GM21526 (cell line): Measurements from ENCODE around the gene TP73.

Experiments
- ATAC-seq: cut with Tn5 transposase; IDR thresholded peaks from one replicate; pipeline ENCODE4 v1.9.1; 2021; ENCODE audit warnings: moderate library complexity; ENCODE audit not compliant: unreplicated experiment, low FRiP score

Gene TP73

GRCh38 chr1:3670823-3671265 lies 18.5 kb downstream of the TP73 start:
- no peak for ATAC-seq

GRCh38 chr1:3671371-3672180 lies 19.3 kb downstream of the TP73 start:
- ATAC-seq: no peak

GRCh38 chr1:3672231-3672970 lies 20.1 kb downstream of the TP73 start:
- no peak for ATAC-seq

GRCh38 chr1:3672971-3673361 lies 20.6 kb downstream of the TP73 start:
- no peak for ATAC-seq

GRCh38 chr1:3673381-3674099 lies 21.2 kb downstream of the TP73 start:
- no peak for ATAC-seq

- ATAC-seq: no peak
Measured at GRCh38 chr1:3674100-3675094, 22.1 kb downstream of the TP73 start.

GRCh38 chr1:3675436-3675835 lies 23.1 kb downstream of the TP73 start:
- no peak for ATAC-seq

GRCh38 chr1:3676581-3677470 lies 24.5 kb downstream of the TP73 start:
- ATAC-seq: peak; percentile 48

GRCh38 chr1:3677484-3677883 lies 25.2 kb downstream of the TP73 start:
- peak; percentile 2 for ATAC-seq

- ATAC-seq: no peak
Measured at GRCh38 chr1:3678361-3679097, 26.2 kb downstream of the TP73 start.

GRCh38 chr1:3679098-3679555 lies 26.8 kb downstream of the TP73 start:
- no peak for ATAC-seq

GRCh38 chr1:3679799-3680453 lies 27.6 kb downstream of the TP73 start:
- no peak for ATAC-seq

GRCh38 chr1:3680488-3681230 lies 28.3 kb downstream of the TP73 start:
- no peak for ATAC-seq

GRCh38 chr1:3681231-3681897 lies 29.0 kb downstream of the TP73 start:
- ATAC-seq: no peak

- no peak for ATAC-seq
Measured at GRCh38 chr1:3681898-3682806, 29.8 kb downstream of the TP73 start.
